Mesodermal cell (in vitro differentiated cells): ENCODE measurements around the gene FBXW5.

ENCODE experiments used
- H3K27ac ChIP-seq: 2 replicates; pipeline ENCODE4 v1.7.0; 2013; ENCODE audit warnings: mild to moderate bottlenecking, low read depth, low read length, moderate library complexity; ENCODE audit not compliant: severe bottlenecking
- H3K36me3 ChIP-seq: 2 replicates; pipeline ENCODE4 v1.7.1; 2013; ENCODE audit warnings: mild to moderate bottlenecking, low read length, moderate library complexity; ENCODE audit not compliant: control insufficient read depth, insufficient read depth
- H3K4me1 ChIP-seq: one replicate; pipeline ENCODE4 v1.7.1; 2013; ENCODE audit warnings: mild to moderate bottlenecking, low read length; ENCODE audit not compliant: insufficient read depth, control insufficient read depth, poor library complexity, severe bottlenecking
- H3K4me3 ChIP-seq: 2 replicates; pipeline ENCODE4 v1.7.0; 2013; ENCODE audit warnings: low read length, control low read depth, mild to moderate bottlenecking; ENCODE audit not compliant: insufficient read depth, poor library complexity, severe bottlenecking; ENCODE audit errors: extremely low read depth
- H3K9me3 ChIP-seq: 2 replicates; pipeline ENCODE4 v1.7.1; 2013; ENCODE audit warnings: mild to moderate bottlenecking, low read length, moderate library complexity; ENCODE audit not compliant: control insufficient read depth
- WGBS, 2 experiments: methylation state at CpG; one replicate each; pipeline ENCODE4 v1.1.5; 2013; ENCODE audit warnings: missing lambda C conversion rate in 2 of 2; ENCODE audit not compliant: insufficient coverage in 2 of 2; 5-methylcytosine and 5-hydroxymethylcytosine counted together

Gene FBXW5

DNA sequence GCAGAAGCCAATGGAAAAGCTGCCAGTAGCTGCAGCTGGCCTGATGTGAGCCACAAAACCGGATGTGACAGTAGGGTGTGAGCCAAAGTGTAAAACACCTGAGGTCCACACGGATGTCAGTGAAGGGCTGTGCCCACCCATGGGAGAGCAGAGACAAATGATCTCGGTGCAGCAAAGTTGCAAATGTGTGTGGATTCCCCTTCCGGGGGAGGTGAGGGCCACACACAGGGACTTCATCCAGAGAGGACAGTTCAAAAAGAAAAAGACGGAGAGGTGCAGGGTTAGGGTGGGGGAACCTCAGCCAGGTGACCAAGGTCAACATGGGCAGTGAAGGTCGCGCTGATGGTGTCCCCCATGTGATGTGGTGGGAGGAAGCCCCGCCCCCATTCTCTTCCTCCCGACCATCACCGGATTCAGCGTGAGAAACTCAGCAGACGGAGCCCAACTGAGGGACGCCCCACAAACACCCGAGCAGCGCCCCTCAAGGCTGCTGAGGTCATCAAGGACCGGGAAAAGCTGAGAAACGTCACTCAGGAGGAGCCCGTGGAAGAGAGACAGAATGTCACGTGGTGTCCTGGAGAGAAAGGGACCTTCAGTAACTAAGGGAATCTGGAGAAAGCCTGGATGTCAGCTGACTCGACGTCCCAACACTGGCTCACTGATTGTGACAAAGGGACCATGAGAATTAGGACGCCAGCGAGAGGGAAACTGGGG, 21.4 kb upstream of the FBXW5 start:
- Histone ChIP-seq H3K4me1 (peaks cover 2% of the 10 kb centered on the region), H3K9me3 (no peaks in the 10 kb centered on the region), H3K4me3 (no peak overlapping the region), H3K27ac (no peak overlapping the region), H3K36me3 (no peaks in the 10 kb centered on the region)
- WGBS, 2 experiments: 63 to 66% methylated on average over 20 to 21 of the region's 23 CpGs

- WGBS, 2 experiments: 91 to 93% methylated on average over 18 to 24 of the region's 26 CpGs
- H3K4me1 ChIP-seq: peaks cover 3% of the 10 kb centered on the region
These were observed 20.4 kb upstream of the FBXW5 start for GRCh38 chr9:136964833-136965422.

GRCh38 chr9:136964171-136964689, 19.7 kb upstream of the FBXW5 start:
- Histone ChIP-seq H3K4me3 (no peak overlapping the region), H3K4me1 (peaks cover 3% of the 10 kb centered on the region), H3K36me3 (no peaks in the 10 kb centered on the region), H3K27ac (no peak overlapping the region), H3K9me3 (no peaks in the 10 kb centered on the region)
- WGBS, 2 experiments: 83 to 86% methylated on average over 17 to 22 of the region's 22 CpGs

More at GRCh38 chr9:136964833-136965422, 20.4 kb upstream of the FBXW5 start:
- no peaks in the 10 kb centered on the region for H3K36me3 ChIP-seq
- H3K9me3 ChIP-seq: no peaks in the 10 kb centered on the region
- H3K27ac ChIP-seq: no peak overlapping the region
- H3K4me3 ChIP-seq: no peak overlapping the region

GRCh38 chr9:136963751-136964150, 19.2 kb upstream of the FBXW5 start:
- Histone ChIP-seq H3K27ac (no peak overlapping the region), H3K9me3 (no peaks in the 10 kb centered on the region), H3K4me1 (peaks cover 3% of the 10 kb centered on the region), H3K36me3 (no peaks in the 10 kb centered on the region), H3K4me3 (no peak overlapping the region)
- WGBS, 2 experiments: 72 to 90% methylated on average over 3 to 8 of the region's 12 CpGs

GRCh38 chr9:136963341-136963740, 18.8 kb upstream of the FBXW5 start:
- Histone ChIP-seq H3K9me3 (no peaks in the 10 kb centered on the region), H3K36me3 (no peaks in the 10 kb centered on the region), H3K4me3 (no peak overlapping the region), H3K4me1 (peaks cover 3% of the 10 kb centered on the region), H3K27ac (no peak overlapping the region)
- whole genome bisulfite sequencing, 2 experiments: 91 to 94% methylated on average over 15 of the region's 15 CpGs

GRCh38 chr9:136962701-136963248, 18.2 kb upstream of the FBXW5 start:
- H3K4me3 ChIP-seq: no peak overlapping the region
- no peaks in the 10 kb centered on the region for H3K9me3 ChIP-seq
- H3K4me1 ChIP-seq: peaks cover 3% of the 10 kb centered on the region
- WGBS, 2 experiments: 97 to 100% methylated on average over 4 to 6 of the region's 11 CpGs
- H3K27ac ChIP-seq: no peak overlapping the region
- no peaks in the 10 kb centered on the region for H3K36me3 ChIP-seq

GRCh38 chr9:136962163-136962562, 17.6 kb upstream of the FBXW5 start:
- no peaks in the 10 kb centered on the region for H3K36me3 ChIP-seq
- no peak overlapping the region for H3K4me3 ChIP-seq
- WGBS, 2 experiments: 94 to 98% methylated on average over 7 to 9 of the region's 9 CpGs
- peaks cover 3% of the 10 kb centered on the region for H3K4me1 ChIP-seq
- no peaks in the 10 kb centered on the region for H3K9me3 ChIP-seq
- H3K27ac ChIP-seq: no peak overlapping the region

DNA sequence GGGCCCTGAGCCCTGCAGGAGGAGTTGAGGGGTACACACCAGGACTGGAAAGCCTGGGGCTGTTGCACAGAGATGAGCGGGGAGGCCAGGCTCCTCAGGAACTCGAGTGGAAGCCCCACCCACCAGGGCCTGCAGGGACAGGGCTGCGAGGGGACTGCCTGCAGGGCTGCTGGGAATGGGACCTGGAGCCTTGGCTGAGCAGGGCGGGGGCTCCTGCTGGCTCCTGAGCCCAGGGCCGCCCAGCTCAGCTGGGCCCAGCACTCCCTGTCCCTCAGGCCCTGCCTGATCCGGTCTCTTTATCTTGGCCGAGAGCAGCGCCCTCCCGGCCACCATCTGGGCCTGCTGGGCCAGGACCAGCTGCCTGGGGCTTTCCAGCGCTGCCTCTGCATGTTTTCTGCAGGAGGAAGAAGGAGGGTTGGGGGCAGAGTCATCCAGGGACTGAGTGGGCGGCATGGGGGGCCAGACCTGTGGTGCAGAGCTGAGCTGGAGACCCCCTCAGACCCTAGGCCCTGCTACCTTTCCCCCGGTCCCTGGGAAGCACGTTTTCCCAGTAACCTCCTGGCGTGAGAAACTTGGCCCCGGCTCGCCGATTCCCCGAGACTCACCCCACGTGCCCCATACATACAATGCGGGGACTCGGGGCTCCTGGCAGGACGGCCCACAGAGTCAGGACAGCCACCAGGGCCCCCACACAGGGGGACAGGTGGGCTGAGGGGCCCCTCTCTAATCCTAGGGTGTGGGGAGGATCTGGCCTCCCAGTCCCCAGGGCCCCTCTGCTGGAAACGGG, 16.9 kb upstream of the FBXW5 start:
- no peak overlapping the region for H3K27ac ChIP-seq
- peaks cover 3% of the 10 kb centered on the region for H3K4me1 ChIP-seq
- H3K9me3 ChIP-seq: peaks cover 2% of the 10 kb centered on the region
- H3K36me3 ChIP-seq: no peaks in the 10 kb centered on the region
- H3K4me3 ChIP-seq: no peak overlapping the region
- 86 to 88% methylated on average over 13 to 19 of the region's 23 CpGs for WGBS, 2 experiments

DNA sequence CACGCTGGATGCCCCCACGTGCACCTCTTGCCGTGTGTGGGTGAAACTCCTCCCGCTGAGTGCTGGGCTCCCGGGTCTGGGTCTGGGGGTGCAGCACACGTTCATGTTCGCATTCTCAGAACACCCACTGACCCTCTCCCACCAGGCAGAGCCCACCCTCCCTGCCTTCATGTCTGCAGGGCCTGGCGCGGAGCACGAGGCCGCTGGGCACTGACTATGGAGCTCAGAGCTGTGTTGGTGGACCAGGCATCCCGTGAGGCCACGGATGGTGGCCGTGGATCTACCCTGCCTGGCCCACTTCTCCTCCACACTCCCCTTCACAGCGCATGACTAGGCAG, 16.4 kb upstream of the FBXW5 start:
- 95% methylated on average over 10 to 11 of the region's 15 CpGs for WGBS, 2 experiments
- Histone ChIP-seq H3K9me3 (peaks cover 3% of the 10 kb centered on the region), H3K4me3 (no peak overlapping the region), H3K36me3 (no peaks in the 10 kb centered on the region), H3K4me1 (peaks cover 3% of the 10 kb centered on the region), H3K27ac (no peak overlapping the region)

- Histone ChIP-seq H3K36me3 (no peaks in the 10 kb centered on the region), H3K9me3 (peaks cover 3% of the 10 kb centered on the region), H3K4me3 (no peak overlapping the region), H3K4me1 (peaks cover 3% of the 10 kb centered on the region), H3K27ac (no peak overlapping the region)
- WGBS, 2 experiments: 94 to 96% methylated on average over 10 to 11 of the region's 19 CpGs
These were observed 15.8 kb upstream of the FBXW5 start for GRCh38 chr9:136960212-136960937.
